OCI-LY1 (cell line): ENCODE measurements around the gene EPHB2.

Experiments used
- H2AFZ ChIP-seq: fragments of 200-600 bp; sonication (generic), shearing (Covaris generic); 2 replicates; pipeline ENCODE4 v1.6.0; 2014; ENCODE audit warnings: antibody characterized with exemption, mild to moderate bottlenecking, low read length
- H3F3A ChIP-seq: fragments of 200-600 bp; sonication (generic), shearing (Covaris generic); 2 replicates; pipeline ENCODE4 v1.6.0; 2014; ENCODE audit warnings: mild to moderate bottlenecking, antibody characterized with exemption, low read length, moderate library complexity; ENCODE audit not compliant: insufficient read depth
- H3K27ac ChIP-seq: fragments of 200-600 bp; sonication (generic); 2 replicates; pipeline ENCODE4 v1.5.1; 2014; ENCODE audit warnings: low read length, mixed run types, mild to moderate bottlenecking, low read depth; ENCODE audit not compliant: poor library complexity, severe bottlenecking
- H3K27me3 ChIP-seq: fragments of 200-600 bp; sonication (generic); 2 replicates; pipeline ENCODE4 v1.6.0; 2014; ENCODE audit warnings: antibody characterized with exemption, mild to moderate bottlenecking, low read length, moderate library complexity; ENCODE audit not compliant: insufficient read depth
- H3K36me3 ChIP-seq: fragments of 200-600 bp; sonication (generic); 2 replicates; pipeline ENCODE4 v1.6.1; 2014; ENCODE audit warnings: mild to moderate bottlenecking, antibody characterized with exemption, low read length, moderate library complexity, mixed read lengths; ENCODE audit not compliant: insufficient read depth
- H3K4me1 ChIP-seq: fragments of 200-600 bp; sonication (generic); 2 replicates; pipeline ENCODE4 v1.5.1; 2014; ENCODE audit warnings: mild to moderate bottlenecking, low read length, moderate library complexity; ENCODE audit not compliant: insufficient read depth, severe bottlenecking
- H3K4me2 ChIP-seq: fragments of 200-600 bp; sonication (generic), shearing (Covaris generic); 2 replicates; pipeline ENCODE4 v1.6.1; 2014; ENCODE audit warnings: low read length
- H3K4me3 ChIP-seq: fragments of 200-600 bp; sonication (generic); 2 replicates; pipeline ENCODE4 v1.5.1; 2014; ENCODE audit warnings: low read length, low read depth, mild to moderate bottlenecking, mixed read lengths; ENCODE audit not compliant: poor library complexity, severe bottlenecking
- H3K79me2 ChIP-seq: fragments of 200-600 bp; shearing (Covaris generic); 2 replicates; pipeline ENCODE4 v1.6.1; 2016; ENCODE audit warnings: mixed run types, low read length, mixed read lengths; ENCODE audit not compliant: insufficient read depth
- H3K9ac ChIP-seq: fragments of 200-600 bp; sonication (generic), shearing (Covaris generic); 2 replicates; pipeline ENCODE4 v1.6.1; 2014; ENCODE audit warnings: mild to moderate bottlenecking, low read length, mixed read lengths
- H3K9me2 ChIP-seq: fragments of 200-600 bp; sonication (generic), shearing (Covaris generic); 2 replicates; pipeline ENCODE4 v1.6.1; 2014; ENCODE audit warnings: low read depth, mild to moderate bottlenecking, low read length, mixed read lengths
- H3K9me3 ChIP-seq: fragments of 200-600 bp; shearing (Covaris generic); 2 replicates; pipeline ENCODE4 v1.6.1; 2014; ENCODE audit warnings: low read length, mixed read lengths
- H4K20me1 ChIP-seq: fragments of 200-600 bp; sonication (generic), shearing (Covaris generic); 2 replicates; pipeline ENCODE4 v1.6.0; 2016; ENCODE audit warnings: mild to moderate bottlenecking, low read length; ENCODE audit not compliant: insufficient read depth
- EZH2 ChIP-seq: fragments of 200-600 bp; sonication (generic), shearing (Covaris generic); IDR thresholded peaks from 2 replicates; pipeline ENCODE4 v1.8.0; 2017; ENCODE audit warnings: borderline replicate concordance, mixed run types, mild to moderate bottlenecking, antibody characterized with exemption, low read length, moderate library complexity, mixed read lengths
- TF ChIP-seq, protein P1 (sequence below): fragments of 200-600 bp; sonication (generic), shearing (Covaris generic); IDR thresholded peaks from 2 replicates; pipeline ENCODE4 v1.5.1; 2017; ENCODE audit warnings: mild to moderate bottlenecking, antibody characterized with exemption, low read length, moderate library complexity, mixed read lengths

Gene EPHB2

DNA sequence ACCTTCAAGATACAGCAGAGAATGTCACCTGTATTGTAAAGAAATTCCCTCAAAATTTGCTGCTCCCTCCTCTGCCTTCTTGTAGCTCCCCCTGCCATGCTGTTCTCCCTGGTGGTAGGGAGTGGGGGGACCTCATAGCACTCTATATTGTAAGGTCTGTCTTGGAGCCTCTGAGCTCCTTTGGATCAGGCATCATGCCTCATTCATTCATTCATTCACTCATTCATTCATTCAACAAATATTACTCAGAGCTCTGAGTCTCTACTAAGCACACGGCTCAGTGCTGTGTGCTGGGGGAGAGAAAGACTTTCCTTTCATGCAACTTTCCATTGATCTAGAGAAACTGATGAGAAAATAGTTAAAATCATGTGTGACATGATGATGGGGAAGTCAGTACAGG, 27.1 kb upstream of the EPHB2 start:
- H3K9me2 ChIP-seq: no peaks in the 10 kb centered on the region
- no peak overlapping the region for H3K4me3 ChIP-seq
- no peak overlapping the region for H2AFZ ChIP-seq
- H3K9ac ChIP-seq: no peak overlapping the region
- no peak overlapping the region for H3K4me2 ChIP-seq
- H3K9me3 ChIP-seq: no peaks in the 10 kb centered on the region
- H3K79me2 ChIP-seq: no peaks in the 10 kb centered on the region
- no peak for TF ChIP-seq EZH2
- TF ChIP-seq, protein P1, sequence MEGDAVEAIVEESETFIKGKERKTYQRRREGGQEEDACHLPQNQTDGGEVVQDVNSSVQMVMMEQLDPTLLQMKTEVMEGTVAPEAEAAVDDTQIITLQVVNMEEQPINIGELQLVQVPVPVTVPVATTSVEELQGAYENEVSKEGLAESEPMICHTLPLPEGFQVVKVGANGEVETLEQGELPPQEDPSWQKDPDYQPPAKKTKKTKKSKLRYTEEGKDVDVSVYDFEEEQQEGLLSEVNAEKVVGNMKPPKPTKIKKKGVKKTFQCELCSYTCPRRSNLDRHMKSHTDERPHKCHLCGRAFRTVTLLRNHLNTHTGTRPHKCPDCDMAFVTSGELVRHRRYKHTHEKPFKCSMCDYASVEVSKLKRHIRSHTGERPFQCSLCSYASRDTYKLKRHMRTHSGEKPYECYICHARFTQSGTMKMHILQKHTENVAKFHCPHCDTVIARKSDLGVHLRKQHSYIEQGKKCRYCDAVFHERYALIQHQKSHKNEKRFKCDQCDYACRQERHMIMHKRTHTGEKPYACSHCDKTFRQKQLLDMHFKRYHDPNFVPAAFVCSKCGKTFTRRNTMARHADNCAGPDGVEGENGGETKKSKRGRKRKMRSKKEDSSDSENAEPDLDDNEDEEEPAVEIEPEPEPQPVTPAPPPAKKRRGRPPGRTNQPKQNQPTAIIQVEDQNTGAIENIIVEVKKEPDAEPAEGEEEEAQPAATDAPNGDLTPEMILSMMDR: no peak
- no peaks in the 10 kb centered on the region for H3K4me1 ChIP-seq
- H3K27me3 ChIP-seq: no peaks in the 10 kb centered on the region
- H3F3A ChIP-seq: no peaks in the 10 kb centered on the region
- H3K27ac ChIP-seq: no peak overlapping the region
- H4K20me1 ChIP-seq: no peaks in the 10 kb centered on the region
- H3K36me3 ChIP-seq: no peaks in the 10 kb centered on the region

DNA sequence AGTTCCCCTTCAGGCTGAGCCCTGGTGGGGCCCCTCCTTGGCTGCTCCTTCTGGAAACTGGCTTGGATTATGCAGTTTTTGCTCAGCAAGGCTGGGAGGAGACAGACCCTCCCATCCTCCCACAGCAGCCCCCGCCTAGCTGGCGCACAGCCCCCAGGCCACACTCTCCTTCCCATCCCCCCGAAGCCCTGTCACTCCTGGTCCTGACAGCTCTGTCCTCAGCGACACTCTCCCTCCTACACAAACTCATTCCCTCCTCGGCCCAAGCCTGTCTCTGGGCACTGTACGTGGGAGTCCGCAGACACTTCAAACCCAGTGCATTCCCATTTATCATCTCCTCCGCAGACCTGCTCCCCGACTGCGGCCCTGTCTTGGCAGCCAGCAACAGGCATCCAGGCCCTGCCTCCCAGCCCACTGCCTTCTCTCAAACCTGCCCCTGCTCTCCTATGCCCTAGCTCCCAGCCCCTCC, 25.0 kb upstream of the EPHB2 start:
- no peak overlapping the region for H3K4me2 ChIP-seq
- no peaks in the 10 kb centered on the region for H4K20me1 ChIP-seq
- H2AFZ ChIP-seq: no peak overlapping the region
- H3K9ac ChIP-seq: no peak overlapping the region
- no peak overlapping the region for H3K4me3 ChIP-seq
- no peaks in the 10 kb centered on the region for H3K27me3 ChIP-seq
- no peaks in the 10 kb centered on the region for H3K9me2 ChIP-seq
- H3K36me3 ChIP-seq: no peaks in the 10 kb centered on the region
- H3K27ac ChIP-seq: no peak overlapping the region
- TF ChIP-seq, protein P1: no peak
- TF ChIP-seq EZH2: no peak
- no peaks in the 10 kb centered on the region for H3K79me2 ChIP-seq
- no peaks in the 10 kb centered on the region for H3K4me1 ChIP-seq
- H3F3A ChIP-seq: no peaks in the 10 kb centered on the region
- no peaks in the 10 kb centered on the region for H3K9me3 ChIP-seq

DNA sequence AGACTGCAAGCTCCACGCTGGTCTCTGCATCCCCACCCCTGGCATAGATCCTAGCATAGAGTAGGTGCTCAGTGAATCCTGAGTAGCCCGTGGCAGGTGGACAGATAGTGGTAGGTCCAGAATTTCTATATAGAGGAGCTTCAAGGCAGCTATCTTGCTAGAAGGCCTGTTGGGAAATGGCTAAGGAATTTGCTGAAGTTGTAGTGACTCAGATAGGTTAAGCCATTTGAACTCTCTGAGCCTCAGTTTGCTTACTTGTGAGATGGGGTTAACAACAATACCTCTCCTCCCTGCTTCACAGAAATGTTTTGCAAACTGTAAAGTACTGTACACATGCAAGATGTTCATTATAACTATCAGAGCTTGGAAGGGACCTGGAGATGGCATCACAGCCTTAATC, 23.4 kb upstream of the EPHB2 start:
- TF ChIP-seq EZH2: no peak
- TF ChIP-seq, protein P1: no peak
- H3K79me2 ChIP-seq: no peaks in the 10 kb centered on the region
- no peaks in the 10 kb centered on the region for H3F3A ChIP-seq

More for the DNA sequence above, 23.4 kb upstream of the EPHB2 start:
- H3K4me2 ChIP-seq: no peak overlapping the region
- no peak overlapping the region for H3K27ac ChIP-seq
- H4K20me1 ChIP-seq: no peaks in the 10 kb centered on the region
- H2AFZ ChIP-seq: no peak overlapping the region
- no peak overlapping the region for H3K4me3 ChIP-seq
- no peaks in the 10 kb centered on the region for H3K36me3 ChIP-seq
- H3K9me3 ChIP-seq: no peaks in the 10 kb centered on the region
- H3K4me1 ChIP-seq: no peaks in the 10 kb centered on the region
- no peaks in the 10 kb centered on the region for H3K9me2 ChIP-seq
- no peak overlapping the region for H3K9ac ChIP-seq
- H3K27me3 ChIP-seq: no peaks in the 10 kb centered on the region
